Ecto neural progenitor cell (in vitro differentiated cells): ENCODE results near the gene KRT80.
A peak's percentile ranks its signal among the peaks of the same experiment; 100 is the strongest.

Experiments used
- DNase-seq: peaks from one replicate; pipeline ENCODE4 v3.0.0-alpha.2; 2018; ENCODE audit warnings: low spot score

KRT80 gene

DNA sequence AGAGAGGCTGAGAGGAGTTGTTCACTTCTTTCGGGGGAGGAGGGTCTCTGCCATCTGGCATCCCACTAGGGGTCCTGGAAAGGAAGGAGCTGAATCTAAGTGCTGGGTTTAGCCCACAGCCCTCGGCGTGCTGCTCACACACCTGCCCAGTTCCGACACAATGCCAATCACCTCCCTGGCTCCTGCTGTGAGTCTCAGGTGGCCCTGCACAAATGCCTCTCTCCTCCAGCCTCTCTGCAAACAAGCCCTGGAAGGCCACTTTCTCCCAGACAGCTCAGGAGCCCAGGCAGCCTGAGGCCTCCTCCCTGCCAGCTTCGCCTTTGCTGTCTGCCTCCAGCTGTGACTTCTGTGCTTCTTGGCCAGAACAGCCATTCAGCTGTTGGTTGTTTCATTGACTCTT, 61.1 kb downstream of the KRT80 start:
- peak; percentile 50 for DNase-seq

DNA sequence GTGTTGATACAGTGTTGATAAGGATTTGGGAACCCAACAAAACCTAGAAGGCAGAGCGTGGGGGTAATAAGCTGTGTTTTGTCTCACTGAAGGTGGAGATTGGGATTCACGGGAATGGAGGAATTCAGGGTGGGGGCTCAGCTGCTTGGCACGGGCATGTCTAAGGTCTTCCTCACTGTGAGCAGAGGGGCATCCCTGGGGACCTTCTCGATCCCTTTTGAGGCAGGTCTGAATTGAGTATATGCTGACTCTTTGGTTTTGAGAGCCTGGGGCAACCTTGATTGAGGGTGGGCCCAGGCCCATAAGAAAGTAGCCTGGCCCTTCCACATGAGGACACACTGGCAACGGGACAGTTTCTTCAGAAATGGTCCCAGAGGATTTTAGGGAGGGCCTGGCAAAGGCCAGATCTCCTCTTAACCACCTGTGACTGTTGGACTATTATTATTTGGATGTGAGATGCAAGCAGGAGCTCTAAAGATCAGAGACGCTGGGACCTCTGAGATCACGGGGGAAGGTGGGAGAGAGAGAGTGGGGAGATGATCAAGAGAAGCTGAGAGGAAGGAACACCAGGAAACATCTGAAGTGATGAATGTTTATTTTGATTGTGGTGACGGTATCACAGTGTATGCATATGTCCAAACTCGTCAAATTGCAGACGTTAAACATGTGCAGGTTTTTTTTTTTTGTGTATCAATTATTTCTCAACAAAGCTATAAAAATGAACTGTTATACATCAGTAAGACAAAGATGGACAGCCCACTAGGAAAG, 63.9 kb downstream of the KRT80 start:
- DNase-seq, result no peak

- no peak for DNase-seq
Measured at GRCh38 chr12:52126605-52127578, 64.9 kb downstream of the KRT80 start.

- no peak for DNase-seq
Measured at GRCh38 chr12:52126050-52126604, 65.7 kb downstream of the KRT80 start.

DNA sequence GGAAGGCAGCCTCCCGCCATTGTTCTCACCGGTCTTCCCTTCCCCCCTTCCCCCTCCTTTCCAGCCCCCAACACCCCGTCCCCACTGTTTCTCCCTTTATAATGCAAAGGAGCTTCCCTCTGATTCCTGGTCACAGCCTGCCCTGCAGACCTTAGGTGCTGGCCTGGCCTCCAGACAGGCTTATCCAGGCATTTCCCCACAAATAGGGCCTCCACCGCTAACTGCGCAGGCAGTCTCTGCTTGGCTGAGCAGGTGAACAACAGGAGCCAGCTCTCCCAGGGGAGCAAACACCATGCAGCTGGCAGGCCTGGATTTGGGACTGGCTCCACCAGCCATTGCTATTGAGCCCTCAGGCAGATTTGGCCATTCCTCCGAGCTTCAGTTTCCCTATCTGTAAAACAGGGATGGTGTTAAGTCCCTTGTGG, 66.3 kb downstream of the KRT80 start:
- peak; percentile 65 for DNase-seq

- DNase-seq, result peak; percentile 56
Measured at GRCh38 chr12:52123487-52124186, 68.2 kb downstream of the KRT80 start.

- DNase-seq, result no peak
Measured at GRCh38 chr12:52122904-52123303, 68.9 kb downstream of the KRT80 start.

DNA sequence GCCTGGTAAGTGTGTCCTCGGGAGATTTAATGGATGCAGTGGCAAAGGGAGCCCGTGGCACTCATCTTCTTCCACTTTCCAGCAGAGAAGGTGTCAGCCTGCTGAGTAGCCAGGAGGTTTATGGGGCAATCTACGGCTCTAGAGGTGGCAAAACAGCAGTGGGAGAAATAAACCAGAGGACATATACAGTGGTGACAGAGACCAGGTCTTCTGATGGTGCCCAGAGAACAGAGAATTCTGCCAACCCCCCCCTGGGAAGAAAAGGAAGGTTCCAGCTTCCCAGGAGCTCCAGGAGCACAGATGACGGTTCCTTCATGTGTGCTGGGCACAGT, 69.3 kb downstream of the KRT80 start:
- DNase-seq, result no peak

- DNase-seq, result peak; percentile 90
Measured at GRCh38 chr12:52121824-52122539, 69.8 kb downstream of the KRT80 start.

- DNase-seq, result no peak
Measured at GRCh38 chr12:52120951-52121823, 70.6 kb downstream of the KRT80 start.

DNA sequence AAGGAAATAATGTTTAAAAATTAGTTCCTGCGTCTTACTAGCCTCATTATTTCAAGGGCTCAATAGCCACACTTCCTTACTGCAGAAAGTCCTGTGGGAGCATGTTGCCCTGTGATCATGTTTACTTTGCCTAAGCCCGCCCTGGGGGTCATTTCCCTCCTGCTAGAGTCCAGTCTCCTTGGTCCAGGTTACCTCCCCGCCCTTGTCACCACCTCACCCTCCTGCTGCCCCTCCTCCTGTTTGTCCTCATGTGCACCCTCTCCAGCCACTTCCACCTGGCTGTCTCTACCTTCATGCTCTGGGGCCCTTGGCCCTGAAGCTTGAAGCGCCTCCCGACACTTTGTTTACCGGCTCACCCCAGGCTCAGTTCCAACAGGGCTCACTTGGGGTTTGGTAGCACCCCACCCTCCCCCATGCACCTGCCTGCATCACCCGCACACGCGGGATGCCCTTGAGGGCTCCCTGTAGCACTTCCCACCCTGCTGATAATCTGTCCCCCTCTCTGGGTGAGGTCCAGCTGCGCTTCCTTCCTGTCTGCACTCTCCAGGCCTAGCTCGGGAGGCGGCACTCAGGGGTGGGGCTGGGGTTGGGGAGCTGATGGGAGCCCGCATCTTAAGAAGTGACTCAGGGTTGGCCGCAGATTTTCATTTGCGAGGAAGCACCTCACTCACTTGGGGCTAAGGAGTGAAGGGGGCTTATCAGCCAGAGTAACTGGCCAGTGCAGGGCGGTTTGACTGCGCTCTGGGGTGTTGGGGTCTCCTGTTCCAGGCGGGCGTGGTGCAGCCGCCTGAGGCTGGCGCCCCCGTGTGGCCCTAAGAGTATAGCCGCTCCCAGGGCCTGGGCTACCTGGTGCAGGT, 72.2 kb downstream of the KRT80 start:
- DNase-seq, result peak; percentile 88
